Measurements from ENCODE around the gene LGR5. TPM values are rescaled to one million over a fixed set of nuclear protein-coding genes. Genes with fewer than 3 reads are reported as not detected.
A peak's percentile ranks its signal among the peaks of the same experiment; 100 is the strongest.

Gene LGR5
- total RNA-seq (2022) (28.0 and 28.4 TPM in 2 replicates), Bru-seq, nascent RNA (percentile 83 among the genes with signal in this experiment), BruChase-seq, experiment 1, labeled RNA remaining after a 2-hour chase (percentile 75 among the genes with signal in this experiment), BruChase-seq, experiment 2, labeled RNA remaining after a 6-hour chase (percentile 70 among the genes with signal in this experiment)
- long read RNA-seq, full-length matches to known transcripts = 38 of 63 reads
- long read RNA-seq, partial matches to known transcripts = 4 of 63 reads
- long read RNA-seq, other reads (novel, unspliced or antisense) = 21 of 63 reads

- POLR2A ChIA-PET = no interaction called here
Observed at GRCh38 chr12:71439613-71440344, at the start of gene LGR5. Gene LGR5 (plus strand): TSS chr12:71439798. CDS start chr12:71440081, 283 bp downstream.

GRCh38 chr12:71392521-71393145 is 47.0 kb upstream of the LGR5 start:
- Mint-ChIP-seq H3K36me3 (ENCODE audit: insufficient read depth, unreplicated experiment) (no peaks in the 10 kb centered on the region), H3K27me3 (ENCODE audit: insufficient read depth, unreplicated experiment) (peaks cover 3% of the 10 kb centered on the region), H3K27ac (ENCODE audit: unreplicated experiment) (no peak overlapping the region), H3K9me3 (ENCODE audit: unreplicated experiment) (peaks cover 10% of the 10 kb centered on the region), H3K4me3 (ENCODE audit: unreplicated experiment) (no peak overlapping the region), H3K4me1 (ENCODE audit: low read depth, unreplicated experiment) (no peaks in the 10 kb centered on the region)
- Histone ChIP-seq H3K27me3 (replicated peaks; ENCODE audit: control insufficient read depth, insufficient read depth, low read length) (no peaks in the 10 kb centered on the region), H3K36me3 (ENCODE audit: control insufficient read depth, insufficient read depth, low read length) (no peaks in the 10 kb centered on the region), H3K9me3 (peaks cover 3% of the 10 kb centered on the region; the same call in 1 of the 2 replicates), H3K4me1 (no peaks in the 10 kb centered on the region), H3K4me3 (ENCODE audit: low read depth, low read length) (no peak overlapping the region)
- DNase-seq = peak in 1 of 2 experiments; percentile 34
- intact Hi-C loops (cut with micrococcal nuclease; ENCODE audit: unreplicated experiment) = loop anchor here (1.0 to 10.0 kb wide), 4 partner anchors 175 to 660 kb away; no protein-coding TSS in a partner anchor
- BruUV-seq (replicated peaks) = no TSS peak
- peak; percentile 61 to 75 for TF ChIP-seq CTCF (IDR thresholded peaks at IDR 0.05; ENCODE audit: insufficient read depth in 1 of 2, low read depth in 1 of 2, low read length in 1 of 2, severe bottlenecking in 1 of 2, unreplicated experiment in 1 of 2)
- POLR2A ChIA-PET = no interaction called here
- CTCF ChIA-PET = interaction anchor here (0.6 to 1.3 kb wide), 6 partner anchors 8 to 362 kb away, joined by 3 to 12 read pairs (median 4); partner anchors contain the start of gene RAB21

More at GRCh38 chr12:71439613-71440344, at the start of gene LGR5:
- H3K27me3 Mint-ChIP-seq (ENCODE audit: insufficient read depth, unreplicated experiment) = no peaks in the 10 kb centered on the region
- peak within 1 kb of the TSS; percentile 40 for H3K27ac Mint-ChIP-seq (ENCODE audit: unreplicated experiment)
- peaks cover 24% of the 10 kb centered on the region for H3K4me1 Mint-ChIP-seq (ENCODE audit: low read depth, unreplicated experiment)
- Histone ChIP-seq H3K4me1 (peaks cover 3% of the 10 kb centered on the region; the same call in 1 of the 2 replicates), H3K36me3 (ENCODE audit: control insufficient read depth, insufficient read depth, low read length) (no peaks in the 10 kb centered on the region), H3K4me3 (ENCODE audit: low read depth, low read length) (peak within 1 kb of the TSS; percentile 61), H3K27me3 (replicated peaks; ENCODE audit: control insufficient read depth, insufficient read depth, low read length) (no peaks in the 10 kb centered on the region), H3K9me3 (peaks cover 18% of the 10 kb centered on the region; the same call in 1 of the 2 replicates)
- H3K36me3 Mint-ChIP-seq (ENCODE audit: insufficient read depth, unreplicated experiment) = peaks cover 23% of the 10 kb centered on the region
- CTCF ChIA-PET = interaction anchor here (0.6 to 2.2 kb wide), 4 partner anchors 19 to 444 kb away, joined by 3 to 5 read pairs (median 3); no protein-coding TSS in a partner anchor
- intact Hi-C loops (cut with micrococcal nuclease; ENCODE audit: unreplicated experiment) = loop anchor here (1.0 to 5.0 kb wide), 3 partner anchors 21 to 98 kb away; no protein-coding TSS in a partner anchor
- peak; percentile 84 to 86 for DNase-seq
- peaks cover 24% of the 10 kb centered on the region for H3K9me3 Mint-ChIP-seq (ENCODE audit: unreplicated experiment)
- H3K4me3 Mint-ChIP-seq (ENCODE audit: unreplicated experiment) = peak within 1 kb of the TSS; percentile 82
- BruUV-seq (replicated peaks) = no TSS peak
- TF ChIP-seq CTCF (IDR thresholded peaks at IDR 0.05; ENCODE audit: insufficient read depth in 1 of 2, low read depth in 1 of 2, low read length in 1 of 2, severe bottlenecking in 1 of 2, unreplicated experiment in 1 of 2) = no peak

GRCh38 chr12:71393625-71394024 is 46.0 kb upstream of the LGR5 start:
- no peaks in the 10 kb centered on the region for H3K4me1 Mint-ChIP-seq (ENCODE audit: low read depth, unreplicated experiment)
- no peak for TF ChIP-seq CTCF (IDR thresholded peaks at IDR 0.05; ENCODE audit: insufficient read depth in 1 of 2, low read depth in 1 of 2, low read length in 1 of 2, severe bottlenecking in 1 of 2, unreplicated experiment in 1 of 2)
- intact Hi-C loops (cut with micrococcal nuclease; ENCODE audit: unreplicated experiment) = loop anchor here (5.0 to 10.0 kb wide), 2 partner anchors 369 to 661 kb away; no protein-coding TSS in a partner anchor
- no peaks in the 10 kb centered on the region for H3K36me3 Mint-ChIP-seq (ENCODE audit: insufficient read depth, unreplicated experiment)
- H3K27me3 ChIP-seq (replicated peaks; ENCODE audit: control insufficient read depth, insufficient read depth, low read length) = no peaks in the 10 kb centered on the region
- peaks cover 3% of the 10 kb centered on the region for H3K27me3 Mint-ChIP-seq (ENCODE audit: insufficient read depth, unreplicated experiment)
- no peak overlapping the region for H3K4me3 ChIP-seq (ENCODE audit: low read depth, low read length)
- ChIA-PET POLR2A (no interaction called here), CTCF (no interaction called here)
- no peaks in the 10 kb centered on the region for H3K36me3 ChIP-seq (ENCODE audit: control insufficient read depth, insufficient read depth, low read length)
- no peak overlapping the region for H3K4me3 Mint-ChIP-seq (ENCODE audit: unreplicated experiment)
- H3K9me3 Mint-ChIP-seq (ENCODE audit: unreplicated experiment) = peaks cover 2% of the 10 kb centered on the region
- H3K4me1 ChIP-seq = no peaks in the 10 kb centered on the region
- BruUV-seq (replicated peaks) = no TSS peak
- peaks cover 3% of the 10 kb centered on the region; the same call in 1 of the 2 replicates for H3K9me3 ChIP-seq
- H3K27ac Mint-ChIP-seq (ENCODE audit: unreplicated experiment) = no peak overlapping the region
- DNase-seq = no peak
